Neural cell (in vitro differentiated cells): Measurements from ENCODE around the gene COL23A1.

Experiments
- EP300 ChIP-seq: fragments of 450-650 bp; conservative IDR thresholded peaks from 2 replicates; pipeline ENCODE4 v1.6.1; 2014; ENCODE audit warnings: antibody characterized with exemption, mild to moderate bottlenecking, moderate library complexity; ENCODE audit not compliant: poor library complexity, severe bottlenecking
- POLR2AphosphoS5 ChIP-seq: IDR thresholded peaks from 2 replicates; pipeline ENCODE4 v1.6.1; 2012
- RAD21 ChIP-seq: fragments of 450-650 bp; conservative IDR thresholded peaks from 2 replicates; pipeline ENCODE4 v1.6.1; 2014; ENCODE audit warnings: antibody characterized with exemption, mild to moderate bottlenecking, moderate library complexity
- TAF1 ChIP-seq: IDR thresholded peaks from 2 replicates; pipeline ENCODE4 v1.6.1; 2012; ENCODE audit warnings: low read depth
- TF ChIP-seq, protein P1 (sequence below): IDR thresholded peaks from 2 replicates; pipeline ENCODE4 v1.6.1; 2012; ENCODE audit warnings: borderline replicate concordance
- TF ChIP-seq, protein P2 (sequence below): fragments of 450-650 bp; IDR thresholded peaks from 2 replicates; pipeline ENCODE4 v1.5.1; 2014; ENCODE audit warnings: antibody characterized with exemption, mild to moderate bottlenecking, moderate library complexity; ENCODE audit not compliant: poor library complexity, severe bottlenecking

DNA sequence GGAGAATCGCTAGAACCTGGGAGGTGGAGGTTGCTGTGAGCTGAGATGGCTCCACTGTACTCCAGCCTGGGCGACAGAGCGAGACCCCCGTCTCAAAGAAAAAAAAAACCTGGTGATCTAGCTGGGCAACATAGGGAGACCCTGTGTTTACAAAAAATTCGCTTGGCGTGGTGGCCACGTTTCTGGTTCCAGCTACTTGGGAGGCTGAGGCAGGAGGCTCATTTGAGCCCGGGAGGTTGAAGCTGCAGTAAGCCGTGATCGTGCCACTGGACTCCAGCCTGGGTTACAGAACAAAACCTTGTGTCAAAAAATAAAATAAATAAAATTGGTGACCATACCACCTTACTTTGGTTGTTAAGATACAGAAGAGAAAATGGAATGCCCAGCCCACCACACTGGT is 387.7 kb downstream of the COL23A1 start:
- TF ChIP-seq TAF1 = no peak
- TF ChIP-seq, protein P1, sequence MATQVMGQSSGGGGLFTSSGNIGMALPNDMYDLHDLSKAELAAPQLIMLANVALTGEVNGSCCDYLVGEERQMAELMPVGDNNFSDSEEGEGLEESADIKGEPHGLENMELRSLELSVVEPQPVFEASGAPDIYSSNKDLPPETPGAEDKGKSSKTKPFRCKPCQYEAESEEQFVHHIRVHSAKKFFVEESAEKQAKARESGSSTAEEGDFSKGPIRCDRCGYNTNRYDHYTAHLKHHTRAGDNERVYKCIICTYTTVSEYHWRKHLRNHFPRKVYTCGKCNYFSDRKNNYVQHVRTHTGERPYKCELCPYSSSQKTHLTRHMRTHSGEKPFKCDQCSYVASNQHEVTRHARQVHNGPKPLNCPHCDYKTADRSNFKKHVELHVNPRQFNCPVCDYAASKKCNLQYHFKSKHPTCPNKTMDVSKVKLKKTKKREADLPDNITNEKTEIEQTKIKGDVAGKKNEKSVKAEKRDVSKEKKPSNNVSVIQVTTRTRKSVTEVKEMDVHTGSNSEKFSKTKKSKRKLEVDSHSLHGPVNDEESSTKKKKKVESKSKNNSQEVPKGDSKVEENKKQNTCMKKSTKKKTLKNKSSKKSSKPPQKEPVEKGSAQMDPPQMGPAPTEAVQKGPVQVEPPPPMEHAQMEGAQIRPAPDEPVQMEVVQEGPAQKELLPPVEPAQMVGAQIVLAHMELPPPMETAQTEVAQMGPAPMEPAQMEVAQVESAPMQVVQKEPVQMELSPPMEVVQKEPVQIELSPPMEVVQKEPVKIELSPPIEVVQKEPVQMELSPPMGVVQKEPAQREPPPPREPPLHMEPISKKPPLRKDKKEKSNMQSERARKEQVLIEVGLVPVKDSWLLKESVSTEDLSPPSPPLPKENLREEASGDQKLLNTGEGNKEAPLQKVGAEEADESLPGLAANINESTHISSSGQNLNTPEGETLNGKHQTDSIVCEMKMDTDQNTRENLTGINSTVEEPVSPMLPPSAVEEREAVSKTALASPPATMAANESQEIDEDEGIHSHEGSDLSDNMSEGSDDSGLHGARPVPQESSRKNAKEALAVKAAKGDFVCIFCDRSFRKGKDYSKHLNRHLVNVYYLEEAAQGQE = no peak
- no peak for TF ChIP-seq POLR2AphosphoS5
- TF ChIP-seq RAD21 = no peak
- TF ChIP-seq, protein P2, sequence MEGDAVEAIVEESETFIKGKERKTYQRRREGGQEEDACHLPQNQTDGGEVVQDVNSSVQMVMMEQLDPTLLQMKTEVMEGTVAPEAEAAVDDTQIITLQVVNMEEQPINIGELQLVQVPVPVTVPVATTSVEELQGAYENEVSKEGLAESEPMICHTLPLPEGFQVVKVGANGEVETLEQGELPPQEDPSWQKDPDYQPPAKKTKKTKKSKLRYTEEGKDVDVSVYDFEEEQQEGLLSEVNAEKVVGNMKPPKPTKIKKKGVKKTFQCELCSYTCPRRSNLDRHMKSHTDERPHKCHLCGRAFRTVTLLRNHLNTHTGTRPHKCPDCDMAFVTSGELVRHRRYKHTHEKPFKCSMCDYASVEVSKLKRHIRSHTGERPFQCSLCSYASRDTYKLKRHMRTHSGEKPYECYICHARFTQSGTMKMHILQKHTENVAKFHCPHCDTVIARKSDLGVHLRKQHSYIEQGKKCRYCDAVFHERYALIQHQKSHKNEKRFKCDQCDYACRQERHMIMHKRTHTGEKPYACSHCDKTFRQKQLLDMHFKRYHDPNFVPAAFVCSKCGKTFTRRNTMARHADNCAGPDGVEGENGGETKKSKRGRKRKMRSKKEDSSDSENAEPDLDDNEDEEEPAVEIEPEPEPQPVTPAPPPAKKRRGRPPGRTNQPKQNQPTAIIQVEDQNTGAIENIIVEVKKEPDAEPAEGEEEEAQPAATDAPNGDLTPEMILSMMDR = no peak
- TF ChIP-seq EP300 = no peak
